Measurements from ENCODE around the gene OR13C8.

GRCh38 chr9:104604801-104605200 lies 35.8 kb downstream of the OR13C8 start:
- no peak for TF ChIP-seq CTCF (conservative IDR thresholded peaks at IDR 0.05)
- no peak for TF ChIP-seq EZH2 (IDR thresholded peaks at IDR 0.05; ENCODE audit: low read depth)
